Smooth muscle cell (in vitro differentiated cells): ENCODE data around the gene RIBC1. TPM values are rescaled to one million over a fixed set of nuclear protein-coding genes. Genes with fewer than 3 reads are reported as not detected.

ENCODE experiments used
- DNase-seq: peaks from one replicate; lab custom pipeline; 2025; ENCODE audit not compliant: unreplicated experiment; lab: John Stamatoyannopoulos, UW
- H2AFZ ChIP-seq: fragments of 200-600 bp; sonication (generic); 2 replicates; pipeline ENCODE4 v1.6.0; 2016; ENCODE audit warnings: antibody characterized with exemption, low read depth, mild to moderate bottlenecking
- H3F3A ChIP-seq: fragments of 200-600 bp; sonication (generic); 2 replicates; pipeline ENCODE4 v1.6.0; 2017; ENCODE audit warnings: antibody characterized with exemption, low read depth
- H3K27ac ChIP-seq: fragments of 200-600 bp; sonication (generic); 2 replicates; pipeline ENCODE4 v1.5.1; 2016; ENCODE audit warnings: low read depth, mild to moderate bottlenecking
- H3K27me3 ChIP-seq: fragments of 200-600 bp; sonication (generic); 2 replicates; pipeline ENCODE4 v1.6.1; 2016; ENCODE audit warnings: low read depth, mild to moderate bottlenecking
- H3K36me3 ChIP-seq: fragments of 200-600 bp; sonication (generic); 2 replicates; pipeline ENCODE4 v1.5.1; 2016; ENCODE audit warnings: low read depth
- H3K4me1 ChIP-seq: fragments of 200-600 bp; sonication (generic); 2 replicates; pipeline ENCODE4 v1.5.1; 2016; ENCODE audit warnings: low read depth
- H3K4me2 ChIP-seq: fragments of 200-600 bp; sonication (generic); 2 replicates; pipeline ENCODE4 v1.6.0; 2016; ENCODE audit warnings: mild to moderate bottlenecking
- H3K4me3 ChIP-seq: fragments of 200-600 bp; sonication (generic); 2 replicates; pipeline ENCODE4 v1.5.1; 2016; ENCODE audit warnings: mild to moderate bottlenecking
- H3K79me2 ChIP-seq: fragments of 200-600 bp; sonication (generic); 2 replicates; pipeline ENCODE4 v1.6.0; 2016; ENCODE audit warnings: low read depth, mild to moderate bottlenecking
- H3K9ac ChIP-seq: fragments of 200-600 bp; sonication (generic); 2 replicates; pipeline ENCODE4 v1.6.0; 2016; ENCODE audit warnings: low read depth
- H3K9me3 ChIP-seq: fragments of 200-600 bp; sonication (generic); replicated peaks from 2 replicates; pipeline ENCODE4 v1.5.1; 2016; ENCODE audit warnings: low read depth
- H4K20me1 ChIP-seq: fragments of 200-600 bp; sonication (generic); 2 replicates; pipeline ENCODE4 v1.6.0; 2016; ENCODE audit warnings: low read depth
- CTCF ChIP-seq: fragments of 200-600 bp; sonication (generic); IDR thresholded peaks from 2 replicates; pipeline ENCODE4 v1.5.1; 2017; ENCODE audit warnings: borderline replicate concordance, mild to moderate bottlenecking, antibody characterized with exemption; ENCODE audit not compliant: insufficient read depth, poor library complexity, severe bottlenecking
- WGBS: methylation state at CpG from one replicate; pipeline ENCODE4 v1.1.7; 2016; ENCODE audit warnings: low lambda C conversion rate; 5-methylcytosine and 5-hydroxymethylcytosine counted together
- polyA plus RNA-seq: library from polyadenylated mRNA; unstranded; fragments of >200 nt; fragmentation: Nextera tagmentation; extraction: Ambion mirVana; gene quantifications from 2 replicates; pipeline ENCODE4 v1.2.1, GENCODE V29; 2016
- total RNA-seq: library from RNA; depleted of rRNA; stranded (reverse); fragments of >200 nt; gene quantifications from 2 replicates; pipeline ENCODE4 v1.2.3, GENCODE V29; 2014

The RIBC1 gene
- total and polyA plus RNA-seq, 2 experiments from 2014 or later, result 0.16 to 1.4 TPM

DNA sequence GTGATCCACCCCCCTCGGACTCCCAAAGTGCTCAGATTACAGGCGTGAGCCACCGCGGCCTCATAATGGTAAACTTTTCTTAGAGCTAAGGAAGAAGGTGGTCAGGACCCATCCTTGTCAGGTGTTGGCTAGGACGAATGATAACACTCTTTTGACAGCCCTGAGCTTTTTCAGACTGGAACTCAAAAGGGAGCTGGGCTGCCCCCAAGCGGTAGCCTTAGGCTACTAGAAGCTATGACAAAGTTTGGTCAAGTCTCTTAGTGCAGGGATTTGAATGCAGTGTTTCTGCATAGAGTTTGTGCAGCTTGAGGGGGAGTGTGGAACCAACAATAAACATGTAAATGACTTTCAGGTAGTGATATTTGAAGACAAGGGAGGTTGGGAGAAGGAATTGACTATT, 23.3 kb downstream of the RIBC1 start:
- H3K79me2 ChIP-seq, result no peaks in the 10 kb centered on the region
- H3K27me3 ChIP-seq, result no peaks in the 10 kb centered on the region
- H4K20me1 ChIP-seq, result no peaks in the 10 kb centered on the region
- no peaks in the 10 kb centered on the region for H3F3A ChIP-seq
- H3K9me3 ChIP-seq, result no peaks in the 10 kb centered on the region
- H3K36me3 ChIP-seq, result no peaks in the 10 kb centered on the region
- no peak overlapping the region for H3K4me2 ChIP-seq
- no peak overlapping the region for H3K27ac ChIP-seq
- no peak overlapping the region for H3K9ac ChIP-seq
- H2AFZ ChIP-seq, result no peak overlapping the region
- no peak overlapping the region for H3K4me3 ChIP-seq
- H3K4me1 ChIP-seq, result no peaks in the 10 kb centered on the region
- WGBS, result 40% methylated on average over 6 of the region's 6 CpGs
- peak; percentile 39 for TF ChIP-seq CTCF
- DNase-seq, result no peak

DNA sequence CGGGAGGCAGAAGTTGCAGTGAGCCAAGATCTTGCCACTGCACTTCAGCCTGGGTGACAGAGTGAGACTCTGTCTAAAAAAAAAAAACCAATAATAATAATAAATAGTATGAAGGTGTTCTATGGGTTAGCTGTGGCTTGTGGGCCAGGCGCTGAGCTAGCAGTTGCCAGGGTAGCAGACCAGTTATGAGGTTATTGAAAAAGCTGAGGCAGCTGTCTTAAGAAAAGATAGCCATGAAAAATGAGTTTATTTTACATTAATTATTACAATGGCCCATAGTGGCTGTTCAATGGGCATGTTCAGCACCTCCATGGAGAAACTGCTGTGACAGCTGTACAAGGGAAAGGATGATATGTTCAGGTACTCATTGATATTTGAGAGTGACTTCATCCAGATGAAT, 24.8 kb downstream of the RIBC1 start:
- WGBS, result 81% methylated on average over 2 of the region's 2 CpGs
- no peak overlapping the region for H3K4me3 ChIP-seq

GRCh38 chrX:53449632-53450031, 27.0 kb downstream of the RIBC1 start:
- Histone ChIP-seq H3K9ac (no peak overlapping the region), H3F3A (no peaks in the 10 kb centered on the region), H3K9me3 (no peaks in the 10 kb centered on the region), H3K79me2 (no peaks in the 10 kb centered on the region), H4K20me1 (no peaks in the 10 kb centered on the region), H3K4me1 (no peaks in the 10 kb centered on the region), H3K4me2 (no peak overlapping the region), H2AFZ (no peak overlapping the region), H3K27me3 (no peaks in the 10 kb centered on the region), H3K27ac (no peak overlapping the region), H3K4me3 (no peak overlapping the region), H3K36me3 (no peaks in the 10 kb centered on the region)
- DNase-seq, result no peak
- TF ChIP-seq CTCF, result no peak
- WGBS, result 70% methylated on average over 3 of the region's 3 CpGs

More for the DNA sequence above, 24.8 kb downstream of the RIBC1 start:
- H3K79me2 ChIP-seq, result no peaks in the 10 kb centered on the region
- DNase-seq, result no peak
- H3K9ac ChIP-seq, result no peak overlapping the region
- H4K20me1 ChIP-seq, result no peaks in the 10 kb centered on the region
- H3K4me1 ChIP-seq, result no peaks in the 10 kb centered on the region
- no peak overlapping the region for H3K4me2 ChIP-seq
- TF ChIP-seq CTCF, result no peak
- no peaks in the 10 kb centered on the region for H3F3A ChIP-seq
- H2AFZ ChIP-seq, result no peak overlapping the region
- H3K9me3 ChIP-seq, result no peaks in the 10 kb centered on the region
- no peak overlapping the region for H3K27ac ChIP-seq
- H3K27me3 ChIP-seq, result no peaks in the 10 kb centered on the region
- H3K36me3 ChIP-seq, result no peaks in the 10 kb centered on the region

DNA sequence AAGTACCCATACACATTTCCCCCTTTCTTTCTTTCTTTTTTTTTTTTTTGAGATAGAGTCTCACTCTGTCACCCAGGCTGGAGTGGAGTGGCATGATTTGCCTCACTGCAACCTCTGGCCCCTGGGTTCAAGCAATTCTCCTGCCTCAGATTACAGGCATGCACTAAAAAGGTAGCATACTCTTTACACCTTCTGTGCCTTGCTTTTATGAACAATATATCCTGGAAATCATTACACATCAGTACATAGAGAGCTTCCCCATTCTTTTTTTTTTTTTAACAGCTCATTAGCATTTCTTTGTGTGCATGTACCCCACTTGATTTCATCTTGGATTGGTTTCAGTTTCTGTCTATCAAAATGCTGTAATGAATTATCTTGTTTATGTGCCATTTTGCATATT, 30.1 kb downstream of the RIBC1 start:
- Histone ChIP-seq H3K4me1 (no peaks in the 10 kb centered on the region), H3F3A (no peaks in the 10 kb centered on the region), H3K27ac (no peak overlapping the region), H3K4me3 (no peak overlapping the region), H3K4me2 (no peak overlapping the region), H3K9ac (no peak overlapping the region), H3K36me3 (no peaks in the 10 kb centered on the region), H2AFZ (no peak overlapping the region), H3K27me3 (no peaks in the 10 kb centered on the region), H3K79me2 (no peaks in the 10 kb centered on the region), H3K9me3 (no peaks in the 10 kb centered on the region), H4K20me1 (no peaks in the 10 kb centered on the region)
- no peak for TF ChIP-seq CTCF
- no peak for DNase-seq
